H1 (cell line): ENCODE data around the gene ABHD1. TPM values are rescaled to one million over a fixed set of nuclear protein-coding genes. Genes with fewer than 3 reads are reported as not detected.

Experiments
- CTCF ChIA-PET: fragments of 300-600 bp; sonication (Branson Sonifier 250); formaldehyde crosslinking; loops from one replicate; lab custom pipeline; 2021; ENCODE audit not compliant: partially characterized antibody; lab: Charles Lee
- POLR2A ChIA-PET: fragments of 300-600 bp; sonication (Branson Sonifier 250); formaldehyde crosslinking; loops from one replicate; lab custom pipeline; 2021; ENCODE audit warnings: inconsistent platforms; ENCODE audit not compliant: partially characterized antibody; lab: Charles Lee
- DNase-seq, 2 experiments: peaks; one replicate each; pipeline versions ENCODE4 v3.0.0 to v3.0.0-alpha.2; 2010 to 2022; ENCODE audit warnings: low spot score in 2 of 2, low read depth in 1 of 2, mixed read lengths in 1 of 2
- FAIRE-seq: peaks from 2 replicates; lab custom pipeline; 2011; peaks lifted over from hg19 to GRCh38; lab: Jason Lieb, UNC
- H2AFZ ChIP-seq: 2 replicates; pipeline ENCODE4 v1.8.1; 2012; ENCODE audit warnings: low read length, inconsistent platforms
- H2AK5ac ChIP-seq: 2 replicates; pipeline ENCODE4 v1.6.1; 2013; ENCODE audit warnings: low read depth, low read length
- H2BK120ac ChIP-seq: replicated peaks from 2 replicates; pipeline ENCODE3; 2013; ENCODE audit warnings: low read depth, low read length, inconsistent platforms
- H2BK12ac ChIP-seq: 2 replicates; pipeline ENCODE4 v1.6.1; 2013; ENCODE audit warnings: low read depth, low read length
- H2BK15ac ChIP-seq: 2 replicates; pipeline ENCODE4 v1.6.1; 2013; ENCODE audit warnings: low read length
- H2BK20ac ChIP-seq: 2 replicates; pipeline ENCODE4 v1.6.1; 2013; ENCODE audit warnings: low read length
- H2BK5ac ChIP-seq: 2 replicates; pipeline ENCODE4 v1.6.1; 2013; ENCODE audit warnings: low read depth, low read length
- H3K14ac ChIP-seq: 2 replicates; pipeline ENCODE4 v1.6.1; 2013; ENCODE audit warnings: inconsistent platforms; ENCODE audit not compliant: insufficient read length
- H3K18ac ChIP-seq: 2 replicates; pipeline ENCODE4 v1.6.1; 2013; ENCODE audit warnings: low read length; ENCODE audit errors: extremely low read depth
- H3K23ac ChIP-seq: 2 replicates; pipeline ENCODE4 v1.6.1; 2013; ENCODE audit warnings: inconsistent platforms; ENCODE audit not compliant: insufficient read length
- H3K23me2 ChIP-seq: 2 replicates; pipeline ENCODE4 v1.6.1; 2013; ENCODE audit warnings: low read depth, low read length
- H3K27ac ChIP-seq: 2 replicates; pipeline ENCODE4 v1.6.1; 2011; ENCODE audit warnings: low read depth, low read length, inconsistent platforms
- H3K27me3 ChIP-seq, 4 experiments: replicated peaks in 1 of 4; 1 replicate in 1 of 4; 2 replicates in 3 of 4; pipeline versions ENCODE4 v1.6.1 to v1.8.1; 2011 to 2013; ENCODE audit warnings: low read length in 3 of 4, mild to moderate bottlenecking in 3 of 4, inconsistent platforms in 2 of 4, mixed read lengths in 2 of 4, moderate library complexity in 1 of 4; ENCODE audit not compliant: control insufficient read depth in 3 of 4, insufficient read depth in 3 of 4; ENCODE audit errors: extremely low read depth in 1 of 4
- H3K36me3 ChIP-seq, 4 experiments: 2 replicates each; pipeline versions ENCODE4 v1.6.1 to v1.8.1; 2011 to 2013; ENCODE audit warnings: mild to moderate bottlenecking in 4 of 4, low read length in 3 of 4, moderate library complexity in 2 of 4, control low read depth in 1 of 4, inconsistent platforms in 1 of 4; ENCODE audit not compliant: insufficient read depth in 4 of 4, control insufficient read depth in 2 of 4
- H3K4ac ChIP-seq: replicated peaks from 2 replicates; pipeline ENCODE3; 2013; ENCODE audit warnings: low read length, low read depth, mixed read lengths, inconsistent platforms; ENCODE audit not compliant: insufficient read length
- H3K4me1 ChIP-seq, 4 experiments: replicated peaks in 1 of 4; 1 replicate in 1 of 4; 2 replicates in 3 of 4; pipeline versions ENCODE4 v1.6.1 to v1.8.1; 2011 to 2013; ENCODE audit warnings: low read length in 3 of 4, inconsistent platforms in 2 of 4, mixed read lengths in 1 of 4; ENCODE audit not compliant: insufficient read depth in 4 of 4, control insufficient read depth in 3 of 4
- H3K4me2 ChIP-seq, 2 experiments: 2 replicates each; pipeline versions ENCODE4 v1.6.1 to v1.8.1; 2011 to 2013; ENCODE audit warnings: low read depth in 2 of 2, low read length in 2 of 2, control low read depth in 1 of 2, inconsistent platforms in 1 of 2, mild to moderate bottlenecking in 1 of 2; ENCODE audit not compliant: insufficient read depth in 1 of 2
- H3K4me3 ChIP-seq, 4 experiments: fragments of 200-600, 300-600 bp in 1 of 4; sonication (generic), shearing (Covaris generic), sonication (Bioruptor Twin) in 1 of 4; 2 replicates each; pipeline versions ENCODE4 v1.5.1 to v1.8.1; 2011 to 2016; ENCODE audit warnings: low read length in 4 of 4, low read depth in 3 of 4, control low read depth in 2 of 4, inconsistent platforms in 2 of 4, mild to moderate bottlenecking in 2 of 4, mixed read lengths in 1 of 4, moderate library complexity in 1 of 4; ENCODE audit not compliant: insufficient read depth in 2 of 4; ENCODE audit errors: extremely low read depth in 1 of 4
- H3K56ac ChIP-seq: replicated peaks from 2 replicates; pipeline ENCODE3; 2013; ENCODE audit warnings: low read depth, mild to moderate bottlenecking, mixed read lengths, low read length, inconsistent platforms; ENCODE audit not compliant: insufficient read length
- H3K79me1 ChIP-seq: 2 replicates; pipeline ENCODE4 v1.6.1; 2013; ENCODE audit warnings: low read depth, low read length, control low read depth
- H3K79me2 ChIP-seq, 2 experiments: 2 replicates each; pipeline versions ENCODE4 v1.6.1 to v1.8.1; 2012 to 2013; ENCODE audit warnings: low read length in 2 of 2, mild to moderate bottlenecking in 2 of 2, inconsistent platforms in 1 of 2; ENCODE audit not compliant: insufficient read depth in 2 of 2, control insufficient read depth in 1 of 2
- H3K9ac ChIP-seq, 4 experiments: replicated peaks in 1 of 4; 1 replicate in 1 of 4; 2 replicates in 3 of 4; pipeline versions ENCODE4 v1.6.1 to v1.8.1; 2011 to 2013; ENCODE audit warnings: low read depth in 3 of 4, low read length in 3 of 4, control low read depth in 2 of 4, mild to moderate bottlenecking in 2 of 4, moderate library complexity in 2 of 4, inconsistent platforms in 1 of 4; ENCODE audit errors: extremely low read depth in 1 of 4
- H3K9me3 ChIP-seq, 2 experiments: 2 replicates each; pipeline versions ENCODE4 v1.6.1 to v1.8.1; 2012 to 2013; ENCODE audit warnings: mild to moderate bottlenecking in 2 of 2, moderate library complexity in 2 of 2, control low read depth in 1 of 2, inconsistent platforms in 1 of 2, low read depth in 1 of 2, low read length in 1 of 2, mixed read lengths in 1 of 2; ENCODE audit not compliant: insufficient read depth in 2 of 2
- H4K20me1 ChIP-seq, 2 experiments: replicated peaks in 1 of 2; 2 replicates each; pipeline versions ENCODE3 to v1.8.1; 2011 to 2013; ENCODE audit warnings: inconsistent platforms in 2 of 2, low read length in 2 of 2, mild to moderate bottlenecking in 1 of 2; ENCODE audit not compliant: insufficient read depth in 2 of 2, control insufficient read depth in 1 of 2
- H4K5ac ChIP-seq: 2 replicates; pipeline ENCODE4 v1.6.1; 2013; ENCODE audit warnings: low read length, low read depth, mixed read lengths, inconsistent platforms; ENCODE audit not compliant: insufficient read length
- H4K8ac ChIP-seq: 2 replicates; pipeline ENCODE4 v1.8.0; 2013; ENCODE audit warnings: mild to moderate bottlenecking, moderate library complexity, low read length, inconsistent platforms; ENCODE audit not compliant: insufficient read depth; ENCODE audit errors: extremely low read depth
- H4K91ac ChIP-seq: replicated peaks from 2 replicates; pipeline ENCODE3; 2013; ENCODE audit warnings: low read length, mixed read lengths, inconsistent platforms; ENCODE audit not compliant: insufficient read length
- BRCA1 ChIP-seq: IDR thresholded peaks from 2 replicates; pipeline ENCODE4 v1.6.1; 2012; ENCODE audit warnings: low read depth, low read length, improper control_type of control experiment
- WGBS, 2 experiments: shearing (Covaris generic) in 1 of 2; methylation state at CpG; one replicate each; pipeline versions ENCODE4 v1.1.6 to v1.1.7; 2013 to 2015; ENCODE audit warnings: low lambda C conversion rate in 2 of 2, mixed read lengths in 2 of 2, inconsistent platforms in 1 of 2, low coverage in 1 of 2, missing lambda C conversion rate in 1 of 2; ENCODE audit not compliant: insufficient replicate concordance in 2 of 2, insufficient coverage in 1 of 2, insufficient read length in 1 of 2; ENCODE audit errors: extremely low coverage in 1 of 2, missing lambda C conversion rate in 1 of 2; 5-methylcytosine and 5-hydroxymethylcytosine counted together
- polyA plus RNA-seq, 7 experiments: library from polyadenylated mRNA; depleted of rRNA in 3 of 7; stranded (reverse) in 5 of 7; unstranded in 2 of 7; fragments of >200 nt in 5 of 7; fragments of 200-250 nt in 2 of 7; gene quantifications; 1 replicate in 5 of 7; 2 replicates in 1 of 7; 4 replicates in 1 of 7; pipeline versions ENCODE4 v1.2.1 to v1.2.3, GENCODE V29; 2011 to 2013; ENCODE audit warnings: missing spikeins in 2 of 7, mixed read lengths in 2 of 7
- total RNA-seq: library from RNA; stranded (reverse); fragmentation: NEBNext Ultra II Directional; extraction: Animal tissue kit (Norgen Biotek cat#: 25700); gene quantifications from 2 replicates; pipeline ENCODE4 v1.2.1, GENCODE V29; 2021

Gene ABHD1
- total and polyA plus RNA-seq, 2 of the 8 experiments (the other 6 are each of a cell fraction or from before 2014, with no cell fraction given), result 0.20 to 1.1 TPM

GRCh38 chr2:27131429-27131828 is 7.8 kb downstream of the ABHD1 start:
- DNase-seq (no peak), FAIRE-seq (no peak)
- H3K23ac ChIP-seq, result no peak overlapping the region
- peaks cover 8 to 14% of the 10 kb centered on the region in 2 experiments for H4K20me1 ChIP-seq
- H2BK5ac ChIP-seq, result no peak overlapping the region
- no peak overlapping the region for H2BK12ac ChIP-seq
- WGBS, 2 experiments, result 83% methylated on average over 11 of the region's 11 CpGs; no CpG with 5 or more reads in 1 of the 2 experiments
- no peak overlapping the region for H3K9ac ChIP-seq
- peaks cover 4% of the 10 kb centered on the region for H3K79me1 ChIP-seq
- H2AK5ac ChIP-seq, result no peak overlapping the region
- H3K9me3 ChIP-seq, result no peaks in the 10 kb centered on the region
- no peak overlapping the region for H4K5ac ChIP-seq
- H3K56ac ChIP-seq, result no peak overlapping the region
- peaks cover 0 to 4% (median 3%) of the 10 kb centered on the region in 4 experiments; a peak in 5 of 7 replicates for H3K4me1 ChIP-seq
- no peak overlapping the region for H3K14ac ChIP-seq
- no peak overlapping the region for H3K27ac ChIP-seq
- H3K4me3 ChIP-seq, result no peak overlapping the region
- H2BK120ac ChIP-seq, result no peak overlapping the region
- peaks cover 2 to 26% (median 16%) of the 10 kb centered on the region in 4 experiments; a peak in 6 of 8 replicates for H3K36me3 ChIP-seq
- no peak overlapping the region; the same call in 1 of the 2 replicates for H4K8ac ChIP-seq
- H4K91ac ChIP-seq, result no peak overlapping the region
- no peak overlapping the region for H3K18ac ChIP-seq
- peaks cover 0 to 15% of the 10 kb centered on the region in 2 experiments; a peak in 2 of 4 replicates for H3K79me2 ChIP-seq
- no peak overlapping the region for H3K4me2 ChIP-seq
- ChIA-PET CTCF (interaction anchor here (0.6 to 4.1 kb wide), 10 partner anchors 12 to 161 kb away, joined by 3 to 26 read pairs (median 4); partner anchors contain the start of gene TCF23), POLR2A (interaction anchor here (0.8 to 1.8 kb wide), 3 partner anchors 8 to 67 kb away, joined by 3 to 9 read pairs (median 3); partner anchors contain the start of gene ABHD1)
- H3K27me3 ChIP-seq, result no peaks in the 10 kb centered on the region; a peak in 2 of 7 replicates
- no peak overlapping the region for H2BK20ac ChIP-seq
- TF ChIP-seq BRCA1, result no peak
- H3K23me2 ChIP-seq, result peaks cover 2% of the 10 kb centered on the region; the same call in 1 of the 2 replicates
- H2BK15ac ChIP-seq, result no peak overlapping the region
- H2AFZ ChIP-seq, result no peak overlapping the region
- no peak overlapping the region for H3K4ac ChIP-seq
